DND-41 (cell line): ENCODE results near the gene MYH7B.

Experiments
- ATAC-seq: fragments of 200-7000 bp; cut with Tn5 transposase; 3 replicates; pipeline ENCODE4 v1.9.1; 2021; ENCODE audit warnings: low read depth; ENCODE audit not compliant: insufficient read depth
- DNase-seq: peaks from one replicate; pipeline ENCODE4 v3.0.0-alpha.2; 2020
- H2AFZ ChIP-seq: 2 replicates; pipeline ENCODE4 v1.6.0; 2012; ENCODE audit warnings: low read depth, low read length
- H3K27ac ChIP-seq: 2 replicates; pipeline ENCODE4 v1.5.1; 2012; ENCODE audit warnings: low read length, inconsistent platforms
- H3K27me3 ChIP-seq: fragments of 200-600 bp; sonication (generic); 2 replicates; pipeline ENCODE4 v1.6.0; 2012; ENCODE audit warnings: low read length, mild to moderate bottlenecking, inconsistent platforms; ENCODE audit not compliant: insufficient read depth, poor library complexity
- H3K36me3 ChIP-seq: 2 replicates; pipeline ENCODE4 v1.5.1; 2012; ENCODE audit warnings: low read length, inconsistent platforms; ENCODE audit not compliant: insufficient read depth
- H3K4me1 ChIP-seq: 2 replicates; pipeline ENCODE4 v1.5.1; 2012; ENCODE audit warnings: mild to moderate bottlenecking, low read length; ENCODE audit not compliant: insufficient read depth
- H3K4me2 ChIP-seq: 2 replicates; pipeline ENCODE4 v1.6.0; 2012; ENCODE audit warnings: mild to moderate bottlenecking, moderate library complexity, low read length, inconsistent platforms; ENCODE audit not compliant: insufficient read depth
- H3K4me3 ChIP-seq, 2 experiments: fragments of 200-600 bp in 1 of 2; shearing (Covaris generic) in 1 of 2; 2 replicates each; pipeline ENCODE4 v1.5.1; 2012 to 2016; ENCODE audit warnings: inconsistent platforms in 2 of 2, low read length in 2 of 2, mild to moderate bottlenecking in 2 of 2, low read depth in 1 of 2, moderate library complexity in 1 of 2
- H3K79me2 ChIP-seq: 2 replicates; pipeline ENCODE4 v1.6.0; 2012; ENCODE audit warnings: low read length, inconsistent platforms; ENCODE audit not compliant: insufficient read depth
- H3K9ac ChIP-seq: 2 replicates; pipeline ENCODE4 v1.6.0; 2012; ENCODE audit warnings: low read depth, mild to moderate bottlenecking, inconsistent platforms, low read length, moderate library complexity
- H3K9me3 ChIP-seq: 2 replicates; pipeline ENCODE4 v1.5.1; 2012; ENCODE audit warnings: low read length, moderate library complexity, mild to moderate bottlenecking, inconsistent platforms; ENCODE audit not compliant: insufficient read depth, severe bottlenecking
- H4K20me1 ChIP-seq: 2 replicates; pipeline ENCODE4 v1.6.0; 2012; ENCODE audit warnings: low read length; ENCODE audit not compliant: insufficient read depth
- CTCF ChIP-seq: IDR thresholded peaks from 2 replicates; pipeline ENCODE4 v1.5.1; 2012; ENCODE audit warnings: borderline replicate concordance, low read length, moderate library complexity, mild to moderate bottlenecking; ENCODE audit not compliant: poor library complexity, severe bottlenecking; ENCODE audit errors: extremely low read depth
- EZH2 ChIP-seq: IDR thresholded peaks from 3 replicates; pipeline ENCODE4 v1.6.1; 2012; ENCODE audit warnings: borderline replicate concordance, low read depth, mild to moderate bottlenecking, moderate library complexity, low read length, inconsistent platforms; ENCODE audit not compliant: severe bottlenecking

The MYH7B gene

DNA sequence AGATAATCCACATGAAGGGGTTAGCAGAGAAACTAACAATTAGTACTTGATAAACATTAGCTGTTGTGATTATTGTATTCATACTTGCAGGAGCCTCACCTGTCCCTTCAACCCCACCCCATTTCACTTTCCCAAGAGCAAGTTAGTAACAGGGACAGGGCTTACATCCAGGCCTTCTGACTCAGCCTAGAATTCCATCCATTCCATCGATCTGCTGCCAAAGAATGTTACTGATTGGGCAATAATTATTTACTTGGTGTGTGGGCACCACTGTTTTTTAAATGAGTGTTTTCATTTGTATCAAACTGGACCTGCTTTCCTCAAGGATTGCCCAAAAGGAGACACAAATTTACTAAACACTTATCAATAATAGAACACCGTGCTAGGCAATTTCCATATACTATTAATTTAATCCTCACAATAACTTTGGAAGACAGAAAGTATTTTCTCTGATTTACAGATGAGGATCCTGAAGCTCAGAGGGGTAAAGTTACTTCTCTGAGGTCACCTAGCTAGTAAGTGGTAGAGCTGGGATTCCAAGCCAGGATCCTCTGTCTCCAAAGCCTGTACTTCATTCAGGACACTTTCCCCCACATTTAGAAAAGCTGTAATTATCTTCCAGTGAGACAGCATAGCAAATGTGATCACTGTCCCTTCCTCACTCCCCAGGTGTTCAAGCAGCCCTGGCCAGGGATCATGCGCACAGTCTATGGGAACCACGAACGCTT lies 32.9 kb upstream of the MYH7B start:
- Histone ChIP-seq H3K79me2 (no peaks in the 10 kb centered on the region), H3K4me1 (peaks cover 5% of the 10 kb centered on the region), H4K20me1 (no peaks in the 10 kb centered on the region), H3K27ac (no peak overlapping the region), H3K9me3 (no peaks in the 10 kb centered on the region), H3K27me3 (no peaks in the 10 kb centered on the region), H3K36me3 (peaks cover 8% of the 10 kb centered on the region; the same call in 1 of the 2 replicates), H2AFZ (no peak overlapping the region), H3K4me2 (no peak overlapping the region), H3K4me3 (no peak overlapping the region), H3K9ac (no peak overlapping the region)
- TF ChIP-seq EZH2, result no peak
- no peak for TF ChIP-seq CTCF
- ATAC-seq (no peak), DNase-seq (no peak)

- DNase-seq, result no peak
- no peak overlapping the region for H3K4me2 ChIP-seq
- H2AFZ ChIP-seq, result no peak overlapping the region
- no peak overlapping the region for H3K9ac ChIP-seq
- H4K20me1 ChIP-seq, result no peaks in the 10 kb centered on the region
- H3K79me2 ChIP-seq, result no peaks in the 10 kb centered on the region
- H3K9me3 ChIP-seq, result no peaks in the 10 kb centered on the region
- peaks cover 13% of the 10 kb centered on the region; the same call in 1 of the 2 replicates for H3K36me3 ChIP-seq
- no peaks in the 10 kb centered on the region for H3K4me1 ChIP-seq
- H3K27me3 ChIP-seq, result no peaks in the 10 kb centered on the region
- no peak overlapping the region for H3K4me3 ChIP-seq
- no peak for ATAC-seq
- TF ChIP-seq EZH2, result no peak
- no peak for TF ChIP-seq CTCF
- no peak overlapping the region for H3K27ac ChIP-seq
Measured at GRCh38 chr20:34923414-34923813, 32.3 kb upstream of the MYH7B start.

- DNase-seq (no peak), ATAC-seq (no peak)
- Histone ChIP-seq H3K27ac (no peak overlapping the region), H3K4me1 (no peaks in the 10 kb centered on the region), H3K4me3 (no peak overlapping the region), H3K79me2 (no peaks in the 10 kb centered on the region), H4K20me1 (no peaks in the 10 kb centered on the region), H3K9ac (no peak overlapping the region), H2AFZ (no peak overlapping the region), H3K4me2 (no peak overlapping the region), H3K27me3 (no peaks in the 10 kb centered on the region), H3K9me3 (no peaks in the 10 kb centered on the region), H3K36me3 (peaks cover 27% of the 10 kb centered on the region)
- no peak for TF ChIP-seq EZH2
- no peak for TF ChIP-seq CTCF
Measured at GRCh38 chr20:34925341-34925740, 30.3 kb upstream of the MYH7B start.

DNA sequence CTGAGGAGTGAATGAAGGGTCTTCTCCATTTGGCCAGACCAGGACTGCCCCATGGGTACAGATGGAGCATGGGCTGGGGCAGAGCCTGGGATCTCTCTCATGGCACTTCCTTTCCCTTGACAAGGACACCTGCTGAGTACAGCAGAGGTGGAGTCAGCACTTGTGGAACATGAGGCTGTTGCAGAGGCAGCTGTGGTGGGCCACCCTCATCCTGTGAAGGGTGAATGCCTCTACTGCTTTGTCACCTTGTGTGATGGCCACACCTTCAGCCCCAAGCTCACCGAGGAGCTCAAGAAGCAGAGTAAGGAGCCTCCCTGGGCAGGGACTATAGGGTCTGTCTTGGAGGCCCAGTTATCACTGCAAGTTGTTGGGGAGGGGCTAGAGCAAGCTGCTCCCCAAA lies 29.7 kb upstream of the MYH7B start:
- no peak overlapping the region for H3K4me2 ChIP-seq
- H3K4me3 ChIP-seq, result no peak overlapping the region
- H4K20me1 ChIP-seq, result no peaks in the 10 kb centered on the region
- ATAC-seq (peak; percentile 59; the same call in 2 of the 3 replicates), DNase-seq (peak; percentile 17)
- no peaks in the 10 kb centered on the region for H3K9me3 ChIP-seq
- H3K36me3 ChIP-seq, result peaks cover 31% of the 10 kb centered on the region
- H3K79me2 ChIP-seq, result no peaks in the 10 kb centered on the region
- no peaks in the 10 kb centered on the region for H3K4me1 ChIP-seq
- H2AFZ ChIP-seq, result no peak overlapping the region
- no peak overlapping the region for H3K27ac ChIP-seq
- no peaks in the 10 kb centered on the region for H3K27me3 ChIP-seq
- TF ChIP-seq CTCF, result no peak
- no peak for TF ChIP-seq EZH2
- no peak overlapping the region for H3K9ac ChIP-seq
